NCI-H2196 (cell line): ENCODE data around the gene NUBPL.
"Not testable (repeated sequence)": the region's sequence is repeated elsewhere in the genome, so short reads cannot be mapped to it uniquely, and the experiment has no call there.

Source experiments
- DNase-seq: peaks from one replicate; lab custom pipeline; 2025; ENCODE audit not compliant: unreplicated experiment; lab: John Stamatoyannopoulos, UW

NUBPL gene

GRCh38 chr14:31806249-31806648 is 245.0 kb downstream of the NUBPL start:
- no peak for DNase-seq

DNA sequence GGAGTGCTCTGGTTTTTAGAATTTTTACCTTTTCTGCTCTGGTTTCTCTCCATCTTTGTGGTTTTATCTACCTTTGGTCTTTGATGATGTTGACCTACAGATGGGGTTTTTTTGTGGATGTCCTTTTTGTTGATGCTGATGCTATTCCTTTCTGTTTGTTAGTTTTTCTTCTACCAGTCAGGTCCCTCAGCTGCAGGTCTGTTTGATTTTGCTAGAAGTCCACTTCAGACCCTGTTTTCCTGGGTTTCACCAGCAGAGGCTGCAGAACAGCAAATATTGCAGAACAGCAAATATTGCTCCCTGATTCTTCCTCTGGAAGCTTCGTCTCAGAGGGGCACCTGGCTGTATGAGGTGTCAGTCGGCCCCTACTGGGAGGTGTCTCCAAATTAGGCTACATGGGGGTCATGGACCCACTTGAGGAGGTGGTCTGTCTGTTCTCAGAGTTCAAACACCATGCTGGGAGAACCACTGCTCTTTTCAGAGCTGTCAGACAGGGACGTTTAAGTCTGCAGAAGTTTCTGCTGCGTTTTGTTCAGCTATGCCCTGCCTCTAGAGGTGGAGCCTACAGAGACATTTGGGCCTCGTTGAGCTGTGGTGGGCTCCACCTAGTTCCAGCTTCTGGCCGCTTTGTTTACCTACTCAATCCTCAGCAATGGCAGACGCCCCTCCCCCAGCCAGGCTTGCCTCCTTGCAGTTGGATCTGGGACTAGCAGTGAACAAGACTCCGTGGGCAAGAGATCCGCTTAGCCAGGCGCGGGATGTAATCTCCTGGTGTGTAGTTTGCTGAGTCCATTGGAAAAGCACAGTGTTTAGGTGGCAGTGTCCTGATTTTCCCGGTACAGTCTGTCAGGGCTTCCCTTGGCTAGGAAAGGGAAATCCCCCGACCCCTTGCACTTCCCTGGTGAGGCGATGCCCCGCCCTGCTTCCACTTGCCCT is 250.8 kb downstream of the NUBPL start:
- not testable (repeated sequence) for DNase-seq

DNA sequence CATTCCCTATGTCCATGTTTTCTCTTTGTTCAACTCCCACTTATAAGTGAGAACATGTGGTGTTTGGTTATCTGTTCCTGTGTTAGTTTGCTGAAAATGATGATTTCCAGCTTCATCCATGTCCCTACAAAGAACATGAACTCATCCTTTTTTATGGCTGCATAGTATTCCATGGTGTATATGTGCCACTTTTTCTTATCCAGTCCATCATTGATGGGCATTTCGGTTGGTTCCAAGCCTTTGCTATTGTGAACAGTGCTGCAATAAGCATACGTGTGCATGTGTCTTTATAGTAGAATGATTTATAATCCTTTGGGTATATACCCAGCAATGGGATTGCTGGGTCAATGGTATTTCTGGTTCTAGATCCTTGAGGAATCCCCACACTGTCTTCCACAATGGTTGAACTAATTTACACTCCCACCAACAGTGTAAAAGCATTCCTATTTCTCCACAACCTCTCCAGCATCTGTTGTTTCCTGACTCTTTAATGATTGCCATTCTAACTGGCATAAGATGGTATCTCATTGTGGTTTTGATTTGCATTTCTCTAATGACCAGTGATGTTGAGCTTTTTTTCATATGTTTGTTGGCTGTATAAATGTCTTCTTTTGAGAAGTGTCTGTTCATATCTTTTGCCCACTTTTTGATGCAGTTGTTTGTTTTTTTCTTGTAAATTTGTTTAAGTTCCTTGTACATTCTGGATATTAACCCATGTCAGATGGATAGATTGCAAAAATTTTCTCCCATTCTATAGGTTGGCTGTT is 252.7 kb downstream of the NUBPL start:
- DNase-seq, result not testable (repeated sequence)

DNA sequence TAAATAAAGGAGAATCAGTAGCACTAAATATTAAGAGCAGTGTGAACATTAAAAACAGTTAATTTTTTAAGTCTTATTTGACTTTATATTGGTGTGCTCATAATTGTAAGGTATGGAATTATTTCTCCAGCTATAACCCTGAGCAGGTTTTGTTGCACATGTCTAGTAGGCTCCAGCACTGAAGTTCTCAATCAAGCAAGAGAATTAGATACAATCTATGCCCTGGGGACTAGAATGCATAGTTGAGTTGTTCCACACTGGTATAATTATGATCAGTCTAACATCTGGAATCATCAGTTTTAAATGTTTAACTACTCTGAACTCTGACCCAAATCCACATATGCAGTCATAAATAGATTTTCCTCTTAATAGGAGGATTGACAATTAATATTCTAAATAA is 258.1 kb downstream of the NUBPL start:
- no peak for DNase-seq

DNA sequence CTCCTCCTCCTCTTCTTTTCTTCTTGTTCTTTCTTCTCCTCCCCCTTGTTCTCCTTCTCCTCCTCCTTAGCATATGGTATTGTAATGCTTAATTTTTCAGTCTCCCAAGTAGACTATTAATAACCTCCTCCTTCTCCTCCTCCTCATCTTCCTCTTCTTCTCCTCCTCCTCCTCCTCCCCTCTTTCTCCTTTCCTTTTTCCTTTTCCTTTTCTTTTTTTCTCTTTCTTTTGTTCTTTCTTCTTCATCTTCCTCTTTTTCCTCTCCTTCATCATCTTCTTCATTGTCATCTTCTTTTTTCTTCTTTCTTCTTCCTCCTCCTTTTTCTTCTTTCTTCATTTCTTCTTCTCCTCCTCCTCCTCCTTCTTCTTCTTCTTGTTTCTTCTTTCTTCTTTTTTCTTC is 264.3 kb downstream of the NUBPL start:
- no peak for DNase-seq

DNA sequence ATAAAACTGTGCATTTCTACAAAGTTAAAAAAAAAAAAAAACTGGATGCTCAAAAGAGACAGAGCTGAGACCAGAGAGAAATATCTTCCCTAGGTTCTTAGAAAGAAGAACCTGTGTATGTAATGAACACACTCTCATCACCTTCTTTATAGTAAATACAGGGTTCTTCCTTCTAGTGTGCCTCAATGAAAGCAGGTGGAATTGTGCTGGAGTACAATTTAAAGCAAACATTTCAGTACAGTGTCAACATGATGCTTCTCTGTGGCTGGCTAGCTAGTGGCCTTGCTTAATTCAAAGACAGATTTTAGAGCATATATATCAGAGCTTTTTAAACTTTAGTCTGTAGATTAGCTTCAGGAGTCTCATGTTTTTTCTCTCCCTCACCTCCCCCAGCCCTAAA is 266.1 kb downstream of the NUBPL start:
- DNase-seq, result no peak

- no peak for DNase-seq
Observed at GRCh38 chr14:31828946-31829868, 268.0 kb downstream of the NUBPL start.

GRCh38 chr14:31834616-31835015 is 273.4 kb downstream of the NUBPL start:
- DNase-seq, result peak; percentile 21

- DNase-seq, result no peak
Observed at GRCh38 chr14:31835049-31835448, 273.8 kb downstream of the NUBPL start.

DNA sequence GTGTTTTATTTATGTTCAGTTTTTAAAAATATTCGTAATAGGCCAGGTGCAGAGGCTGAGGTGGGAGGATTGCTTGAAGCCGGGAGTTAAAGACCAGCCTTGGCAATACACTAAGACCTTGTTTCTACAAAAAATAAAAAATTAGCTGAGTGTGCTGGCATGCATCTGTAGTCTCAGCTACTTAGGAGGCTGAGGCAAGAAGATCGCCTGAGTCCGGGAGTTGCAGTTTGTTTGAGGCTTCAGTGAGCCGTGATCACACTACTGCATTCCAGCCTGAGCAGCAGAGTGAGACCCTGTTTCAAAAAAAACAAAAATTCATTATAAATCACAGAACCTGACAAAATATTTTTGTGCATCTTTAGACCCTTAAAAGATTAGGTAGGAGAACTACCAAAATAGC is 275.8 kb downstream of the NUBPL start:
- DNase-seq, result no peak

DNA sequence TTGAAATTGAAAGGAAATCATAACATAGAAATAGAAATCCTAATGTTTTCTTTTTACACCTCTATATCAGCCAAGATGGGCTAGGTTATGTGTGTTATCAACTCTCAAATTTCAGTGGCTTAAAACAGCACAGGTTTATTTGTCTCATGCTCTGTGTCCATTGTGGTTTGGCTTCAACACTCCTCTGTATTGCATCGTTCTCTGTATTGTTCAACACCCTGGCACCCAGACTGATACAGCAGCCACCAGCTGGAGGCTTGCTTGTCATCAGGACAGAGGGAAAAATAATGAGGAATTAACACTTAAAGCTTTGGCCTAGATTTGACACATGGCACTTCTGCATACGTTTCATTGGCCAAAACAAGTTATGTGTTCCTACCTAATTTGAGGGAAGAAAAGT is 281.7 kb downstream of the NUBPL start:
- peak; percentile 4 for DNase-seq

DNA sequence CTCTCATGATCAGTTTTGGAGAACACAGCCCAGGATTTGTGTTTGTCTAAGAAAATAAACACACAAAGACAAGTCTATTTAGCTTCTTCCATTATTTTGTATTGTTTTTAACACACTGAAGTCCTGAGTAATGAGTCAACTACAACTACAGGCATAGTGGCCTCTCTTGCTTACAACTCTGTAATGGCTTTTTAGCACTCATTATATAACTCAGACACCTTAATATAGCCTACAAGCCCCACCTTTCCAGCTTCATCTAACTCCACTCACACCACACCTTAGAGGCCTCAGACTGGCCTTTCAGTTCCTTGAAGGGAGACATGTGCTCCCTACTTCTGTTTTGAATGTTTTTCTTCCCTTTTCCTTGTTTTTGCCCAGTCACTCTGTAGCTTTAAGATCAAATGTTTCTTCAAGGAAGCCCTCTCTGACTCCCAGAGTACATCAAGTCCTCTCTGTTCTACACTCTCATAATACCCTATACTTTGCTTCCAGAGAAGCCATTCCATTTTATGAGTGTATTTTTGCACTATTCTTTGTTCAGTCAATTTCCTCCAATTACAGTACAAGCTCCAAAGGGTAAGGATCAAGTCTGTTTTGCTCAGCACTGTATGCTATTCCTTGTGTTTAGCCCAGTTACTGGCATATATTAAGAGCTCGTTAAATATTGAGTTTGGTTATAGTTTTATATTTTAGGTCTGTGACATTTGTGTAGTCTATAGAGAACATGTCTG is 282.3 kb downstream of the NUBPL start:
- no peak for DNase-seq

DNA sequence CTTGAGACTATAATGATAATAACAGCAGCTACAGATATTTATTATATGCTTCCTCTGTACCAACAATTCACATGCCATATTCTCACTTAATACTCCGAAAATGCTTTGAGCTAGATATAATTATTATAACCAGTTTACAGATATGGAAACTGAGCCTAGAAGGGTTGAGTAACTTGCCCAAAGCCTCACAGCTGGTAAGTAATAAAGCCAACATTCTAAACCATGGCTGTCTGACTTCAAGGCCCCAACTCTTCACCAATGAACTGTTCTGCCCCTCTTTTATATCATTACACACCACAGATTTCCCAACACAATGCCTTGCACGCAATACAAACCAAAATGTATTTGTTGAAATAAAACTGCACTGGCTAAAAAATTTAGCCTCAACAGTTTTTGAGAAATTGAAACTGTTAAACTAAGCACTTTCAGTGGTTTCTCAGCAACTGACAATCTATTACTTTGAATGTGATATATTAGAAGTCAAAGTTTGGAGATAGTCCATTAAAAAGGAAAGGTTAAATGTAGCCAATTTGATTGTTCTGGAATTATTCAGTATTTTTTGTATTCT is 293.4 kb downstream of the NUBPL start:
- no peak for DNase-seq

DNA sequence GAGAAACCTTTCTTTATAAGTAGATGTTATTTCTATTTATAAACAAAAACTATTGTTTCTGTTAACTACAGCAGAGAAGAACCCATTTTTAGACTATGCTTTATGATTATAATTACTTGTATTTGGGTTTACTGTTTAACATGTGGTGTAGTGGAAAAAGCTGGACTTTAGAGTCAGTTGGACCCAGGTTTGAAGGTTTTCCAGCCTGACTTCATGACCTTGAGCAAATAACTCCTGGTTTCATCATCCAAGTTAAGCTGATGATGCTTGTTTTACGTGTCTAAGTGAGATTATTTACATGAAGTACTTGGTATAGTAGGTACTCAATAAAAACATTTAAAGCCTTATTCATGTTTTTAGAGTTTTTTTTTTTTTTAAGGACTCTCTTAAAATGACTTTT is 294.1 kb downstream of the NUBPL start:
- no peak for DNase-seq

- not testable (repeated sequence) for DNase-seq
Observed at GRCh38 chr14:31856003-31856402, 294.8 kb downstream of the NUBPL start.

DNA sequence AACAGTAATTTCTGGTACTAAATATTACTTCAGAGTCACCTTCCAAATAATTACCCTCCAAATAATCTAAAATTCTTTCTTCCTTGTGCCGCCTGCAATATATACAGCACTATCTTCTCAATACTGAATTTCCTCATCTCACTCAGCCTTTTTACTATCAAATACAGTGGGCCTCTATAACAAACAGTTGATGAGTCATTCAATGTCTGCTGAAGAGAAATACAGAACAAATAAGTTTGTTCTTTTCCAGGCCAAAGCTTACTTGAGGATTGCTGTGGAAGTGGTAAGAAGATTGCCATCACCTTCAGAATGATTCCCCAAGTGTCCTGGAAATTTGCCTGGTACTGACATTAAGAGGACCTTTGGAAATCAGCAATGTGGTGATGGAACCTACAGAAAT is 297.7 kb downstream of the NUBPL start:
- DNase-seq, result no peak

DNA sequence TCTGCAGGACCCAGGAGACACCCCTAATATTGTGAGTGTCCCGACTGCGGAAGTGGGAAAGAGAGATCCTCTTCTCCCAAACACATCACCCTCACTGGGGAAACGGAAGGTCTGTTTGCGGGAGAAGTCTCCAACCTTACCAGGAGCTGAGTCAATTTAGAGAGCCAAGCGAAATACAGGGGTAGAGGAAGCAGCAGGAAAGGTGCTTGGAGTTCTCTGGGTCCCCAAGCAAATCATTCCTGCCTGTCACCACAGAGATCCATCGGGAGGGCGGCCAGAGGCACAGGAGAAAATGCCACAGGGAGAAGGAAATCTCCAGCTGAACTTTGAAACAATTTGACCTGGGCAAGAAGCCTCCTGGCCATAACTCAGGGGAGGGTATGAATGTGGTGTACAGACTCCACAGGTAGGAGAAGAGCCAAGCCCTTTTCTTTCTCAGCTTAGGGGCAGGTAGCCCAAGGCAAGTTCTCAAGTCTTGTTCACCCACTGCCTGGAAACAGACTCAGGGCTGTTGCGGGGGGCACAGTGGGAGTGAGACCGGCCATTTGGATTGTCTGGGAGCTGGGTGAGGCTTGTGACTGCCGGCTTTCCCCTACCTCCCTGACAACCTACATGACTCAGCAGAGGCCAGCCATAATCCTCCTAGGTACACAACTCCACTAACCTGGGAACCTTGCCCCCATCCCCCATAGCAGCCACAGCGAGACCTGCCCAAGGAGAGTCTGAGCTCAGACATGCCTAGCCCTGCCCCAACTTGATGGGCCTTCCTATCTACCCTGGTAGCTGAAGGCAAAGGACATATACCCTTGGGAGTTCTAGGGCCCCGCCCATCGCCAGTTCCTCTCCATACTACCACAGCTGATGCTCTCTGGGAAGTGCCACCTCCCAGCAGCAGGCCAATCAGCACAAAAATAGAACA is 304.0 kb downstream of the NUBPL start:
- DNase-seq, result no peak

GRCh38 chr14:31867570-31867969 is 306.4 kb downstream of the NUBPL start:
- no peak for DNase-seq

DNA sequence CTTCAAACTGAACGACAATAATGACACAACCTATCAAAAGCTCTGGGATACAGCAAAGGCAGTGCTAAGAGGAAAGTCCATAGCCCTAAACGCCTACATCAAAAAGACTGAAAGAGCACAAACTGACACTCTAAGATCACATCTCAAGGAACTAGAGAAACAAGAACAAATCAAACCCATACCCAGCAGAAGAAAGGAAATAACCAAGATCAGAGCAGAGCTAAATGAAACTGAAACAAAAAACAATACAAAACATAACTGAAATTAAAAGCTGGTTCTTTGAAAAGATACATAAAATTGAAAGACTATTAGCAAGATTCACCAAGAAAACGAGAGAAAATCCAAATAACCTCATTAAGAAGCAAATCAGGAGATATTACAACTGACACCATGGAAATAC is 306.9 kb downstream of the NUBPL start:
- not testable (repeated sequence) for DNase-seq
